Cardiac fibroblast (primary cell): ENCODE results near the gene GSTT4.
"Not testable (repeated sequence)": the region's sequence is repeated elsewhere in the genome, so short reads cannot be mapped to it uniquely, and the experiment has no call there.

Experiments
- DNase-seq, 2 donors: peaks; one replicate each; pipeline versions ENCODE4 v3.0.0 to v3.0.0-alpha.2; 2010; ENCODE audit warnings: low read depth in 2 of 2
- H3K4me3 ChIP-seq, 2 donors: replicated peaks in 1 of 2; 1 replicate in 1 of 2; 2 replicates in 1 of 2; pipeline ENCODE4 v1.5.1; 2011; ENCODE audit warnings: low read depth in 2 of 2, low read length in 2 of 2, mild to moderate bottlenecking in 2 of 2, moderate library complexity in 1 of 2
- TF ChIP-seq, protein P1 (sequence below): IDR thresholded peaks from one replicate; pipeline ENCODE4 v1.5.1; 2011; ENCODE audit warnings: low read depth, mild to moderate bottlenecking, low read length, inconsistent platforms

The GSTT4 gene

DNA sequence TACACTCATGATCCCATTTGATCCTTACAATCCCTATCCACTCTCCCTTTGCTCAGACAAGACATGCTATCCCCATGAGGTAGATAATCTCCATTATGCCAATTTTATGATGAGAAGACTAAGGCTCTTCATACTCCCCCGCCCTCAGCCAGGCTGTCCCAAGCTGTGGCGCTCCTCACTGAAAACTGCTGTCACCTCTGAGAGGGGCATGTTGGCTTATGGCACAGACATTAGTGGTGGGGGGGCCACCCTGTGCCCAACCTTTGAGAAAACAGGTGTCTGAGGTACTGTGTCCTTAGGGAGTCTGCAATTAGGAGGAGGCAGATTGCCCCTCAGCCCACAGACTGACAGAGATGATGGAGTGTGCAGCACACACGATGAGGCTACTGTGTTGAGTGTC, 36.2 kb downstream of the GSTT4 start:
- TF ChIP-seq, protein P1, sequence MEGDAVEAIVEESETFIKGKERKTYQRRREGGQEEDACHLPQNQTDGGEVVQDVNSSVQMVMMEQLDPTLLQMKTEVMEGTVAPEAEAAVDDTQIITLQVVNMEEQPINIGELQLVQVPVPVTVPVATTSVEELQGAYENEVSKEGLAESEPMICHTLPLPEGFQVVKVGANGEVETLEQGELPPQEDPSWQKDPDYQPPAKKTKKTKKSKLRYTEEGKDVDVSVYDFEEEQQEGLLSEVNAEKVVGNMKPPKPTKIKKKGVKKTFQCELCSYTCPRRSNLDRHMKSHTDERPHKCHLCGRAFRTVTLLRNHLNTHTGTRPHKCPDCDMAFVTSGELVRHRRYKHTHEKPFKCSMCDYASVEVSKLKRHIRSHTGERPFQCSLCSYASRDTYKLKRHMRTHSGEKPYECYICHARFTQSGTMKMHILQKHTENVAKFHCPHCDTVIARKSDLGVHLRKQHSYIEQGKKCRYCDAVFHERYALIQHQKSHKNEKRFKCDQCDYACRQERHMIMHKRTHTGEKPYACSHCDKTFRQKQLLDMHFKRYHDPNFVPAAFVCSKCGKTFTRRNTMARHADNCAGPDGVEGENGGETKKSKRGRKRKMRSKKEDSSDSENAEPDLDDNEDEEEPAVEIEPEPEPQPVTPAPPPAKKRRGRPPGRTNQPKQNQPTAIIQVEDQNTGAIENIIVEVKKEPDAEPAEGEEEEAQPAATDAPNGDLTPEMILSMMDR = no peak
- no peak overlapping the region for H3K4me3 ChIP-seq
- DNase-seq = no peak

- H3K4me3 ChIP-seq, DNase-seq: not testable (repeated sequence)
These were observed 38.7 kb downstream of the GSTT4 start, which contains the start of gene DDTL for GRCh38 chr22:23966568-23966967. Gene DDTL (plus strand): TSS chr22:23966888. CDS start chr22:23966915, 27 bp downstream.

GRCh38 chr22:23966094-23966493, 39.2 kb downstream of the GSTT4 start:
- DNase-seq, H3K4me3 ChIP-seq: not testable (repeated sequence)

GRCh38 chr22:23961084-23961771, 44.0 kb downstream of the GSTT4 start, which contains the start of gene GSTT2B:
Gene GSTT2B (minus strand): TSS chr22:23961195. CDS start chr22:23961131, 64 bp downstream.
- H3K4me3 ChIP-seq, DNase-seq: not testable (repeated sequence)

GRCh38 chr22:23956301-23956900, 48.9 kb downstream of the GSTT4 start:
- TF ChIP-seq, protein P1 = peak; percentile 88
- DNase-seq = peak; percentile 65 to 85
- H3K4me3 ChIP-seq = not testable (repeated sequence)

- H3K4me3 ChIP-seq, DNase-seq: not testable (repeated sequence)
These were observed 49.4 kb downstream of the GSTT4 start for GRCh38 chr22:23955886-23956285.

- not testable (repeated sequence) for H3K4me3 ChIP-seq, DNase-seq
These were observed 50.3 kb downstream of the GSTT4 start for GRCh38 chr22:23954991-23955305.

- not testable (repeated sequence) for DNase-seq, H3K4me3 ChIP-seq
These were observed 50.9 kb downstream of the GSTT4 start for GRCh38 chr22:23954193-23954990.

- H3K4me3 ChIP-seq, DNase-seq: not testable (repeated sequence)
These were observed 51.8 kb downstream of the GSTT4 start for GRCh38 chr22:23953485-23953884.

DNA sequence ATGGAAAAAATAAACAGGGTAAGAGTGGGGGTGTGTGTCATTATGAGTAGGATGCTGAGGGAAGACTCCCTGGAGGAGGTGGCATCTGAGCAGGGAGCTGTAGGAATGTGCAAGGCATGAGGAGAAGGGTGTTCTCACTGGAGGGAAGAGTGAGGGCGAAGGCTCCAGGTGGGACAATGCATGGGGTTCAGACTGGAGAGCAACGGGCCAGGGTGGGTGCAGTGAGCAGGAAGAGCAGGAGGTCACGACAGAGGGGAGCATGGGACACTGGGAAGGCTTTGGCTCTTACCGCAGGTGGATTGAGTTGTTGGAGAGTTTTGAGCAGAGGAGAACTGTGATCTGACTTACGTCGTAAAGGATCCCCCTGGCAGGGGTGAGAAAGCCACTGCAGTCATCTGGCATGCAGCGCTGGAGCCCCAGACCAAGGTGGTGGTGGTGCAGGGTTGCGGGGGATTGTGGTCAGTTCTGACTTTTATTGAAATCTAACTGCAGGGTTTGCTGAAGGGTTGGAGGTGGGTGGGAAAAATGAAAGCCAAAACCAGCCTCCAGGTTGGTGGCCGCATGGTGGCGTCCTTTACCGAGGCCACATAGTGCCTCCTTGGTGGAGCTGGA, 52.4 kb downstream of the GSTT4 start:
- not testable (repeated sequence) for H3K4me3 ChIP-seq, DNase-seq

GRCh38 chr22:23951383-23951782, 53.9 kb downstream of the GSTT4 start:
- DNase-seq = peak in 1 of 2 donors; percentile 74
- not testable (repeated sequence) for H3K4me3 ChIP-seq

DNA sequence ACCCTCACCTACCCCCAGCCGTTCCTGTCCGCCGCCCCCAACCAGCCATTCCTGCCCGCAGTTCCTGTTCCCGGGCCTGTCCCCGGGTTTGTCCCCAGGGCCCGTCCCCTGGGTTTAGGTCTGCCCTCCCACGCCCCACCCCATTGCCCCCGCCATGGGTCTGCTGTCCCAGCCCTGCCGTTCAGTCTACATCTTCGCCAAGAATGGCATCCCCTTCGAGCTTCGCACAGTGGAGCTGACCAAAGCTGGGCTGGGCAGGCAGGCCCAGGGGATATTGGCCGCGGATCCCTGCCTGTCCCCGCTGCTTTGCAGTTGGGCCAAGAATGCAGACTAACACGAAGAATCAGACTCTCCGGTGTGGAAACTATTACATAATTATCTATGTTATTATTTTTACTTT, 55.5 kb downstream of the GSTT4 start:
- not testable (repeated sequence) for DNase-seq, H3K4me3 ChIP-seq
